GM10266 (cell line): ENCODE data around the gene ATP6AP1.

Source experiments
- DNase-seq: peaks from one replicate; pipeline ENCODE4 v3.0.0; 2012; ENCODE audit errors: extremely low spot score
- TF ChIP-seq, protein P1 (sequence below): IDR thresholded peaks from 2 replicates; pipeline ENCODE4 v1.5.1; 2012; ENCODE audit warnings: mild to moderate bottlenecking, low read depth; ENCODE audit not compliant: control insufficient read depth, insufficient read depth; ENCODE audit errors: missing control alignments

ATP6AP1 gene

DNA sequence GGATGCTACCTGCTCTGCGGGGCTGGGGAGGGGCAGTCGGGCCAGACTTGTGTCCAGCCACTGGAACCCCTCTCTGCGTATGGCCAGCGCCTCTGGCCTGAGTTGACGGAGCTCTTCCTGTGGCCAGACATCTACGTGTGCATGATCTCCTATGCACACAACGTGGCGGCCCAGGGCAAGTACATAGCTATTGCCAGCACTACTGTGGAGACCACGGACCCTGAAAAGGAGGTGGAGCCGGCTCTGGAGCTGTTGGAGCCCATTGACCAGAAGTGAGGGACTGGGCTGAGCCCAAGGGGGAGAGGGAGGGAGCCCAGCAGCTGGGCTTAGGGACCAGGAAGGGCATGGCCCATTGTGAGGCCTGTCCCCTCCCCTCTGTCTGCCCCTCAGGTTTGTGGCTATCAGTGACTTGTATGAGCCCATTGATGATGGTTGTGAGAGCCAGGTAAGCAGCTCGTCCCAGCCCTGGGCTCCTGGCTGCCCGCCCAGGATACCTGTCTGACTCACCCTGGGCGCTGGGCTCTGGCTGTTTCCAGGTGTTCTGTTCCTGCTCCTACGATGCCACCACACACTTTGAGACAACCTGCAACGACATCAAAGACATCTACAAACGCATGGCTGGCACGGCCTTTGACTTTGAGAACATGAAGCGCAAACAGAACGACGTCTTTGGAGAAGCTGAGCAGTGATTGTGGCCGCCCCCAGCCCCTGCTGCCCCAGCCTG, 13.7 kb downstream of the ATP6AP1 start:
- no peak for DNase-seq
- TF ChIP-seq, protein P1, sequence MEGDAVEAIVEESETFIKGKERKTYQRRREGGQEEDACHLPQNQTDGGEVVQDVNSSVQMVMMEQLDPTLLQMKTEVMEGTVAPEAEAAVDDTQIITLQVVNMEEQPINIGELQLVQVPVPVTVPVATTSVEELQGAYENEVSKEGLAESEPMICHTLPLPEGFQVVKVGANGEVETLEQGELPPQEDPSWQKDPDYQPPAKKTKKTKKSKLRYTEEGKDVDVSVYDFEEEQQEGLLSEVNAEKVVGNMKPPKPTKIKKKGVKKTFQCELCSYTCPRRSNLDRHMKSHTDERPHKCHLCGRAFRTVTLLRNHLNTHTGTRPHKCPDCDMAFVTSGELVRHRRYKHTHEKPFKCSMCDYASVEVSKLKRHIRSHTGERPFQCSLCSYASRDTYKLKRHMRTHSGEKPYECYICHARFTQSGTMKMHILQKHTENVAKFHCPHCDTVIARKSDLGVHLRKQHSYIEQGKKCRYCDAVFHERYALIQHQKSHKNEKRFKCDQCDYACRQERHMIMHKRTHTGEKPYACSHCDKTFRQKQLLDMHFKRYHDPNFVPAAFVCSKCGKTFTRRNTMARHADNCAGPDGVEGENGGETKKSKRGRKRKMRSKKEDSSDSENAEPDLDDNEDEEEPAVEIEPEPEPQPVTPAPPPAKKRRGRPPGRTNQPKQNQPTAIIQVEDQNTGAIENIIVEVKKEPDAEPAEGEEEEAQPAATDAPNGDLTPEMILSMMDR, result no peak

DNA sequence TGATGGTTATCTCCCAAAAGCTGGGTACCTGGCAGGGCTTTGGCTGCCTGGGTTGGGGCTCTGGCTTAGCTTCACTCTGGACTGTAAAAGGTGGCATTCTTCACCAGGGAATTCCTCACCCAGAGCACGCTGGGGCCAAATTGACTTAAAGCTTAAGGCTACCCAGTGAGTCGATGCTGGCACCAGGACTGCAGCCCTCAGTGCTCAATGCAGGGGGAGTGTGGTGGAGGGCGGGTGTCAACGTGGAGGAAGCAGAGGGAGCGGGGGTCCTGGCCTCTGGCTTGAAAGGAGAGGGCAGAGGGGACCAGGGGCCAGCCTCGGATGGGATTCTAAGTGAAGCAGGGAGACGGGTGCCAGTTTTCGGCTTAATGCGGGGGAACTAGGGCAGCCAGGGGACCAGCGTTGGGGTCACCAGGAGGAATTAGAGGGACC, 15.0 kb downstream of the ATP6AP1 start:
- TF ChIP-seq, protein P1, result no peak
- DNase-seq, result no peak

DNA sequence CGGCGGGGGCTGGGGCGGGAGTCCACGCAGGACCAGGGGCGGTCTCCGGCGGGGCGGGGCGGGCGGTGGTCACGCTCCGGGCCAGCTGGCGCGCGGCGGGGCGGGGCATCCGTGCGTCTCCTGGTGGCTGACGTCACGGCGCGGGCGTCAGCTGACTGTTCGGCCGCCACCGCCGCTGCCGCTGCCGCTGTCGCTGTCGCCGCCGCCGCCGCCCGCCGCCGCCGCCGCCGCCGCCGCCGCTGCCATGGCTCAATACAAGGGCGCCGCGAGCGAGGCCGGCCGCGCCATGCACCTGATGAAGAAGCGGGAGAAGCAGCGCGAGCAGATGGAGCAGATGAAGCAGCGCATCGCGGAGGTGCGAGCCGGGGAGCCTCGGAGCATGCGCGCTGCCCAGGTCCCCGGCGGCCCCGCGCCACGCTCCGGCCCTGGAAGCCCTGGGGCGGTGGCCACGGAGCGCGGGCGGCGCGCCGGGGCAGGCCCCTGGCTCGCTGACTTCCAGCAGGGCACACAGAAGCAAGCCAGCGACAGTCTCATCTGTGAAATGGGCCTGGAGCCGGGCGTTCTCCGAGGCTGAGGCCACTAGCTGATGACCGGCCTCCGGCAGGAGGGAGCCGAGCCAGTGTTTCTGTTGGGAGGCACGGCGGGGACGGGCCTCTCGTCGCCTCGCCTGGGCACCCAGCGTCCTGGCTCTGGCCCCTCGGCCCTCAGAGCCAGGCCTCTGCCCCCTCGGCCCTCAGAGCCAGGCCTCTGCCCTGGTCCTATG, 15.7 kb downstream of the ATP6AP1 start, which contains the start of gene FAM50A:
Gene FAM50A (plus strand): TSS at position 150 of the 763 bp plus-strand sequence. CDS start 95 bp downstream, at position 245.
- TF ChIP-seq, protein P1, result no peak
- peak; percentile 92 for DNase-seq

DNA sequence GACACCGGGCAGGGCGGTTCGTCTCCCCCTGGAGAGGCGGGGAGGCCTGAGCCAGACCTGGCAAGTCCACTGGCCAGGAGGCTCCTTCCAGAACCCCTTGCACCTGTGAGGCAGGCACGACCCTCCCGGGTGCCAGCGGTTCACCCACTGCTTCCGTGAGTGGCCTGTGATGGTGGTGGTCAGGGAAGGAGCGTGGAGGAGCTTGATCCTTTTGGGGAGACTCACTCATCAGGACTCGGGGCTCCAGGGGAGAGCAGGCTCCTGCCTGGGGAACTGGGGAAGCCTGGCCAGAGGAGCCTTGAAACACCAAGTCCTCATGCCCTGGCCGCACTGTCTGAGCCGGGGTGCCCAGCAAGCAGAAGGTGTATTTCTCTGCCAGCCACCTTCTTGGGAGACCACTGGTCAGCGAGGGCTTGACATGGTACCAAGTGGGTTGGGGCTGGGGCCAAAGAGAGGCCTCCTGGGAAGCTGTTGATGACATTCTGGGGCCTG, 16.3 kb downstream of the ATP6AP1 start:
- TF ChIP-seq, protein P1, result no peak
- DNase-seq, result no peak

DNA sequence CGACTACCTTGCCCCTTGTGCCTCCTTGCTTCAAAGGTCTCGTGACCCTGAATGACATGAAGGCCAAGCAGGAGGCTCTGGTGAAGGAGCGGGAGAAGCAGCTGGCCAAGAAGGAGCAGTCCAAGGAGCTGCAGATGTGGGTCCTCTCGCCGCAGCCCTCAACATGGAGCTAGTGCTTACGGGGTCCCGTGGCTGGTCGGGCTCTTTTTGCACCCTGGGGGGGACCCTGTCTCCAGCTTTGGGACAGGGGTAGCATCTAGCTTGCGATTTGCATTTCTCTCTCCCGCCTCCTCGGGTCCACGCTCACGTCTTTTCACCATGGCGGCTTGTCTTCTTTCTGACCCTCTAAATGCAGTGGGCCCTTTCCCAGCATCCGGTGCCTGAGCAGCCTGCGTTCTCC, 17.3 kb downstream of the ATP6AP1 start:
- TF ChIP-seq, protein P1, result no peak
- DNase-seq, result no peak

DNA sequence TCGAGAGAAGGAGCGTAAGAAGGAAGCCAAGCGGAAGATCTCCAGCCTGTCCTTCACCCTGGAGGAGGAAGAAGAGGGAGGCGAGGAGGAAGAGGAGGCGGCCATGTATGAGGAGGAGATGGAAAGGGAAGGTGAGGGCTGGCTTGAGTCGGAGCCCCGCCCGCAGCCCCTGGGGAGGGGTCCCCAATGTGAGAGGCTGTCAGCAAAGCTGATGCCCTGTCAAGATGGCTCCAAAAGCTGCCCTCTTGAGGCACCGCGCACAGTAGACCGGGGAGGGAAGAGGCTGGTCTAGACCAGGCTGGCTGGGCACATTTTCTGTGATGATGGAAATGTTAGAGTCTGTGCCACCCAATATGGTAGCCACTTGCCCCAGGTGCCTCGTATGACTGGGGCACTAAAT, 18.0 kb downstream of the ATP6AP1 start:
- TF ChIP-seq, protein P1, result no peak
- DNase-seq, result no peak

DNA sequence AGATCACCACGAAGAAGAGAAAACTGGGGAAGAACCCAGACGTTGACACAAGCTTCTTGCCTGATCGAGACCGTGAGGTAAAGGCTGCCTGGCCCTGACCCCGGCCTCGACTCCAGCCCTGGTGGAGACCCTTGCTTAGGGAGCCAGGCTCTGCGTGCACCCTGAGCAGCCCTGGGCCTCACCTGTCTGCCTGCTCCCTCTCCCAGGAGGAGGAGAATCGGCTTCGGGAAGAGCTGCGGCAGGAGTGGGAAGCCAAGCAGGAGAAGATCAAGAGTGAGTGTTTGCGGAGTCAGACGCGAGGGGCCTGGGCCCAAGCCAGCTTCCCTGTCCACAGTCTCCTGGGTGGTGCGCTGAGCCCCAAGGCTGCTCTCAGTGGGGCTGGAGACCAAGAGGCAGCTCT, 20.0 kb downstream of the ATP6AP1 start:
- TF ChIP-seq, protein P1, result no peak
- no peak for DNase-seq
